Measurements from ENCODE around the gene DYNLT1. TPM values are rescaled to one million over a fixed set of nuclear protein-coding genes. Genes with fewer than 3 reads are reported as not detected.

DYNLT1 gene
- total and polyA plus RNA-seq, 2 experiments from 2014 or later, result 60.9 to 241 TPM

DNA sequence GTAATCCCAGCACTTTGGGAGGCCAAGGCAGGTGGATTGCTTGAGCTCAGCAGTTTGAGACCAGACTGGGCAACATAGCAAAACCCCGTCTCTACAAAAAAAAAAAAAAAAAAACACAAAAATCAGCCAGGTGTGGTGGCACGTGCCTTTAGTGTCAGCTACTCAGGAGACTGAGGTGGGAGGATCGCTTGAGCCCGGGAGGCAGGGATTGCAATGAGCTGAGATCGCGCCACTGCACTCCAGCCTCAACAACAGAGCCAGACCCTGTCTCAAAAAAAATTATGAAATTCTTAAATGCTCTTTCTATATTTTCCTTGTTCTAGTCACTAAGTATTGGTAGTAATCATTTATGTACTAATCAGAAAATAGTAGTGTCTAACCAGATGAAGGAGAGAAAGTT is 35.9 kb upstream of the DYNLT1 start:
- Mint-ChIP-seq H3K36me3 (ENCODE audit: low read depth) (no peaks in the 10 kb centered on the region), H3K4me3 (no peak overlapping the region), H3K27me3 (ENCODE audit: insufficient read depth, low read depth, poor library complexity) (peaks cover 1% of the 10 kb centered on the region), H3K27ac (no peak overlapping the region), H3K4me1 (peaks cover 11% of the 10 kb centered on the region; the same call in 2 of the 3 replicates), H3K9me3 (peaks cover 3% of the 10 kb centered on the region; the same call in 1 of the 3 replicates)
- Histone ChIP-seq H3K4me3 (no peak overlapping the region), H3K27ac (ENCODE audit: low read depth) (no peak overlapping the region), H3F3A (replicated peaks; ENCODE audit: low read depth) (no peaks in the 10 kb centered on the region), H3K27me3 (ENCODE audit: insufficient read depth) (no peaks in the 10 kb centered on the region), H4K20me1 (replicated peaks; ENCODE audit: insufficient read depth) (no peaks in the 10 kb centered on the region), H3K36me3 (ENCODE audit: insufficient read depth) (no peaks in the 10 kb centered on the region), H3K4me2 (no peak overlapping the region), H2AFZ (no peak overlapping the region), H3K79me2 (replicated peaks; ENCODE audit: insufficient read depth) (no peaks in the 10 kb centered on the region), H3K9me2 (ENCODE audit: insufficient read depth) (no peaks in the 10 kb centered on the region), H3K4me1 (ENCODE audit: insufficient read depth) (no peaks in the 10 kb centered on the region)
- ATAC-seq (no peak), DNase-seq (ENCODE audit: low spot score) (no peak)
- TF ChIP-seq, protein P1, sequence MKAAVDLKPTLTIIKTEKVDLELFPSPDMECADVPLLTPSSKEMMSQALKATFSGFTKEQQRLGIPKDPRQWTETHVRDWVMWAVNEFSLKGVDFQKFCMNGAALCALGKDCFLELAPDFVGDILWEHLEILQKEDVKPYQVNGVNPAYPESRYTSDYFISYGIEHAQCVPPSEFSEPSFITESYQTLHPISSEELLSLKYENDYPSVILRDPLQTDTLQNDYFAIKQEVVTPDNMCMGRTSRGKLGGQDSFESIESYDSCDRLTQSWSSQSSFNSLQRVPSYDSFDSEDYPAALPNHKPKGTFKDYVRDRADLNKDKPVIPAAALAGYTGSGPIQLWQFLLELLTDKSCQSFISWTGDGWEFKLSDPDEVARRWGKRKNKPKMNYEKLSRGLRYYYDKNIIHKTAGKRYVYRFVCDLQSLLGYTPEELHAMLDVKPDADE (IDR thresholded peaks at IDR 0.05), result no peak
- TF ChIP-seq ZNF331 (CRISPR knock-in tag; IDR thresholded peaks at IDR 0.05; ENCODE audit: low read depth), result no peak
- no peak for TF ChIP-seq JUNB (IDR thresholded peaks at IDR 0.05; ENCODE audit: unreplicated experiment)
- no peak for TF ChIP-seq EZH2 (IDR thresholded peaks at IDR 0.05; ENCODE audit: low read depth, unreplicated experiment)
- TF ChIP-seq, protein P2, sequence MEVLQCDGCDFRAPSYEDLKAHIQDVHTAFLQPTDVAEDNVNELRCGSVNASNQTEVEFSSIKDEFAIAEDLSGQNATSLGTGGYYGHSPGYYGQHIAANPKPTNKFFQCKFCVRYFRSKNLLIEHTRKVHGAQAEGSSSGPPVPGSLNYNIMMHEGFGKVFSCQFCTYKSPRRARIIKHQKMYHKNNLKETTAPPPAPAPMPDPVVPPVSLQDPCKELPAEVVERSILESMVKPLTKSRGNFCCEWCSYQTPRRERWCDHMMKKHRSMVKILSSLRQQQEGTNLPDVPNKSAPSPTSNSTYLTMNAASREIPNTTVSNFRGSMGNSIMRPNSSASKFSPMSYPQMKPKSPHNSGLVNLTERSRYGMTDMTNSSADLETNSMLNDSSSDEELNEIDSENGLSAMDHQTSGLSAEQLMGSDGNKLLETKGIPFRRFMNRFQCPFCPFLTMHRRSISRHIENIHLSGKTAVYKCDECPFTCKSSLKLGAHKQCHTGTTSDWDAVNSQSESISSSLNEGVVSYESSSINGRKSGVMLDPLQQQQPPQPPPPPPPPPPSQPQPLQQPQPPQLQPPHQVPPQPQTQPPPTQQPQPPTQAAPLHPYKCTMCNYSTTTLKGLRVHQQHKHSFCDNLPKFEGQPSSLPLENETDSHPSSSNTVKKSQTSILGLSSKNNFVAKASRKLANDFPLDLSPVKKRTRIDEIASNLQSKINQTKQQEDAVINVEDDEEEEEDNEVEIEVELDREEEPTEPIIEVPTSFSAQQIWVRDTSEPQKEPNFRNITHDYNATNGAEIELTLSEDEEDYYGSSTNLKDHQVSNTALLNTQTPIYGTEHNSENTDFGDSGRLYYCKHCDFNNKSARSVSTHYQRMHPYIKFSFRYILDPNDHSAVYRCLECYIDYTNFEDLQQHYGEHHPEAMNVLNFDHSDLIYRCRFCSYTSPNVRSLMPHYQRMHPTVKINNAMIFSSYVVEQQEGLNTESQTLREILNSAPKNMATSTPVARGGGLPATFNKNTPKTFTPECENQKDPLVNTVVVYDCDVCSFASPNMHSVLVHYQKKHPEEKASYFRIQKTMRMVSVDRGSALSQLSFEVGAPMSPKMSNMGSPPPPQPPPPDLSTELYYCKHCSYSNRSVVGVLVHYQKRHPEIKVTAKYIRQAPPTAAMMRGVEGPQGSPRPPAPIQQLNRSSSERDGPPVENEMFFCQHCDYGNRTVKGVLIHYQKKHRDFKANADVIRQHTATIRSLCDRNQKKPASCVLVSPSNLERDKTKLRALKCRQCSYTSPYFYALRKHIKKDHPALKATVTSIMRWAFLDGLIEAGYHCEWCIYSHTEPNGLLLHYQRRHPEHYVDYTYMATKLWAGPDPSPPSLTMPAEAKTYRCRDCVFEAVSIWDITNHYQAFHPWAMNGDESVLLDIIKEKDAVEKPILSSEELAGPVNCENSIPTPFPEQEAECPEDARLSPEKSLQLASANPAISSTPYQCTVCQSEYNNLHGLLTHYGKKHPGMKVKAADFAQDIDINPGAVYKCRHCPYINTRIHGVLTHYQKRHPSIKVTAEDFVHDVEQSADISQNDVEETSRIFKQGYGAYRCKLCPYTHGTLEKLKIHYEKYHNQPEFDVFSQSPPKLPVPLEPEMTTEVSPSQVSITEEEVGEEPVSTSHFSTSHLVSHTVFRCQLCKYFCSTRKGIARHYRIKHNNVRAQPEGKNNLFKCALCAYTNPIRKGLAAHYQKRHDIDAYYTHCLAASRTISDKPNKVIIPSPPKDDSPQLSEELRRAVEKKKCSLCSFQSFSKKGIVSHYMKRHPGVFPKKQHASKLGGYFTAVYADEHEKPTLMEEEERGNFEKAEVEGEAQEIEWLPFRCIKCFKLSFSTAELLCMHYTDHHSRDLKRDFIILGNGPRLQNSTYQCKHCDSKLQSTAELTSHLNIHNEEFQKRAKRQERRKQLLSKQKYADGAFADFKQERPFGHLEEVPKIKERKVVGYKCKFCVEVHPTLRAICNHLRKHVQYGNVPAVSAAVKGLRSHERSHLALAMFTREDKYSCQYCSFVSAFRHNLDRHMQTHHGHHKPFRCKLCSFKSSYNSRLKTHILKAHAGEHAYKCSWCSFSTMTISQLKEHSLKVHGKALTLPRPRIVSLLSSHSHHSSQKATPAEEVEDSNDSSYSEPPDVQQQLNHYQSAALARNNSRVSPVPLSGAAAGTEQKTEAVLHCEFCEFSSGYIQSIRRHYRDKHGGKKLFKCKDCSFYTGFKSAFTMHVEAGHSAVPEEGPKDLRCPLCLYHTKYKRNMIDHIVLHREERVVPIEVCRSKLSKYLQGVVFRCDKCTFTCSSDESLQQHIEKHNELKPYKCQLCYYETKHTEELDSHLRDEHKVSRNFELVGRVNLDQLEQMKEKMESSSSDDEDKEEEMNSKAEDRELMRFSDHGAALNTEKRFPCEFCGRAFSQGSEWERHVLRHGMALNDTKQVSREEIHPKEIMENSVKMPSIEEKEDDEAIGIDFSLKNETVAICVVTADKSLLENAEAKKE (CRISPR knock-in tag; IDR thresholded peaks at IDR 0.05), result no peak
- TF ChIP-seq STAT1 (IDR thresholded peaks at IDR 0.05; ENCODE audit: unreplicated experiment), result no peak
- TF ChIP-seq POLR2AphosphoS5 (IDR thresholded peaks at IDR 0.05; ENCODE audit: low read depth), result no peak
- no peak for TF ChIP-seq ZNF114 (CRISPR knock-in tag; IDR thresholded peaks at IDR 0.05)
- TF ChIP-seq EZH2phosphoT487 (IDR thresholded peaks at IDR 0.05; ENCODE audit: unreplicated experiment), result no peak
- TF ChIP-seq NANOG (IDR thresholded peaks at IDR 0.05; ENCODE audit: borderline replicate concordance), result no peak
- TF ChIP-seq CREB1 (CRISPR knock-in tag; IDR thresholded peaks at IDR 0.05; ENCODE audit: low read depth), result no peak
- TF ChIP-seq, protein P3, sequence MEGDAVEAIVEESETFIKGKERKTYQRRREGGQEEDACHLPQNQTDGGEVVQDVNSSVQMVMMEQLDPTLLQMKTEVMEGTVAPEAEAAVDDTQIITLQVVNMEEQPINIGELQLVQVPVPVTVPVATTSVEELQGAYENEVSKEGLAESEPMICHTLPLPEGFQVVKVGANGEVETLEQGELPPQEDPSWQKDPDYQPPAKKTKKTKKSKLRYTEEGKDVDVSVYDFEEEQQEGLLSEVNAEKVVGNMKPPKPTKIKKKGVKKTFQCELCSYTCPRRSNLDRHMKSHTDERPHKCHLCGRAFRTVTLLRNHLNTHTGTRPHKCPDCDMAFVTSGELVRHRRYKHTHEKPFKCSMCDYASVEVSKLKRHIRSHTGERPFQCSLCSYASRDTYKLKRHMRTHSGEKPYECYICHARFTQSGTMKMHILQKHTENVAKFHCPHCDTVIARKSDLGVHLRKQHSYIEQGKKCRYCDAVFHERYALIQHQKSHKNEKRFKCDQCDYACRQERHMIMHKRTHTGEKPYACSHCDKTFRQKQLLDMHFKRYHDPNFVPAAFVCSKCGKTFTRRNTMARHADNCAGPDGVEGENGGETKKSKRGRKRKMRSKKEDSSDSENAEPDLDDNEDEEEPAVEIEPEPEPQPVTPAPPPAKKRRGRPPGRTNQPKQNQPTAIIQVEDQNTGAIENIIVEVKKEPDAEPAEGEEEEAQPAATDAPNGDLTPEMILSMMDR (conservative IDR thresholded peaks at IDR 0.05; ENCODE audit: low read depth in 2 of 2), result no peak
- TF ChIP-seq, protein P4, sequence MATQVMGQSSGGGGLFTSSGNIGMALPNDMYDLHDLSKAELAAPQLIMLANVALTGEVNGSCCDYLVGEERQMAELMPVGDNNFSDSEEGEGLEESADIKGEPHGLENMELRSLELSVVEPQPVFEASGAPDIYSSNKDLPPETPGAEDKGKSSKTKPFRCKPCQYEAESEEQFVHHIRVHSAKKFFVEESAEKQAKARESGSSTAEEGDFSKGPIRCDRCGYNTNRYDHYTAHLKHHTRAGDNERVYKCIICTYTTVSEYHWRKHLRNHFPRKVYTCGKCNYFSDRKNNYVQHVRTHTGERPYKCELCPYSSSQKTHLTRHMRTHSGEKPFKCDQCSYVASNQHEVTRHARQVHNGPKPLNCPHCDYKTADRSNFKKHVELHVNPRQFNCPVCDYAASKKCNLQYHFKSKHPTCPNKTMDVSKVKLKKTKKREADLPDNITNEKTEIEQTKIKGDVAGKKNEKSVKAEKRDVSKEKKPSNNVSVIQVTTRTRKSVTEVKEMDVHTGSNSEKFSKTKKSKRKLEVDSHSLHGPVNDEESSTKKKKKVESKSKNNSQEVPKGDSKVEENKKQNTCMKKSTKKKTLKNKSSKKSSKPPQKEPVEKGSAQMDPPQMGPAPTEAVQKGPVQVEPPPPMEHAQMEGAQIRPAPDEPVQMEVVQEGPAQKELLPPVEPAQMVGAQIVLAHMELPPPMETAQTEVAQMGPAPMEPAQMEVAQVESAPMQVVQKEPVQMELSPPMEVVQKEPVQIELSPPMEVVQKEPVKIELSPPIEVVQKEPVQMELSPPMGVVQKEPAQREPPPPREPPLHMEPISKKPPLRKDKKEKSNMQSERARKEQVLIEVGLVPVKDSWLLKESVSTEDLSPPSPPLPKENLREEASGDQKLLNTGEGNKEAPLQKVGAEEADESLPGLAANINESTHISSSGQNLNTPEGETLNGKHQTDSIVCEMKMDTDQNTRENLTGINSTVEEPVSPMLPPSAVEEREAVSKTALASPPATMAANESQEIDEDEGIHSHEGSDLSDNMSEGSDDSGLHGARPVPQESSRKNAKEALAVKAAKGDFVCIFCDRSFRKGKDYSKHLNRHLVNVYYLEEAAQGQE (IDR thresholded peaks at IDR 0.05; ENCODE audit: unreplicated experiment), result no peak

All from GM23338 (cell line).